Heart right ventricle (tissue), 16 donors: Measurements from ENCODE around the gene ERBB4. TPM values are rescaled to one million over a fixed set of nuclear protein-coding genes. Genes with fewer than 3 reads are reported as not detected.

Source experiments
- ATAC-seq, 8 donors: fragments of 200-7000 bp; cut with Tn5 transposase; one replicate each; pipeline ENCODE4 v1.9.1; 2020; ENCODE audit warnings: mild to moderate bottlenecking in 8 of 8, moderate library complexity in 8 of 8, moderate number of reproducible peaks in 1 of 8
- DNase-seq, 2 donors: peaks; one replicate each; pipeline ENCODE4 v3.0.0-alpha.2; 2020
- H3K27ac ChIP-seq, 10 donors: fragments of 200-600 bp; sonication (generic) in 2 of 10; one replicate each; pipeline versions ENCODE4 v1.5.0 to v1.8.0; 2020 to 2022; ENCODE audit warnings: mild to moderate bottlenecking in 3 of 10
- H3K27me3 ChIP-seq, 7 donors: fragments of 200-600 bp; one replicate each; pipeline ENCODE4 v1.8.0; 2021 to 2022; ENCODE audit warnings: mild to moderate bottlenecking in 2 of 7
- H3K36me3 ChIP-seq, 9 donors: fragments of 200-600 bp; sonication (generic) in 1 of 9; one replicate each; pipeline versions ENCODE4 v1.5.0 to v1.8.0; 2020 to 2022; ENCODE audit warnings: mild to moderate bottlenecking in 2 of 9
- H3K4me1 ChIP-seq, 9 donors: fragments of 200-600 bp; sonication (generic) in 1 of 9; one replicate each; pipeline versions ENCODE4 v1.5.0 to v1.8.0; 2020 to 2022; ENCODE audit warnings: mild to moderate bottlenecking in 4 of 9
- H3K4me3 ChIP-seq, 10 donors: fragments of 200-600 bp; sonication (generic) in 2 of 10; one replicate each; pipeline versions ENCODE4 v1.5.0 to v1.8.0; 2020 to 2022; ENCODE audit warnings: mild to moderate bottlenecking in 7 of 10, moderate library complexity in 2 of 10
- H3K9me3 ChIP-seq, 11 donors: fragments of 200-600 bp in 10 of 11; sonication (generic) in 2 of 11; one replicate each; pipeline versions ENCODE4 v1.5.0 to v1.8.0; 2013 to 2022; ENCODE audit warnings: mild to moderate bottlenecking in 2 of 11, control low read depth in 1 of 11, moderate library complexity in 1 of 11
- WGBS, 2 donors: extraction: QIAGEN DNeasy Blood & Tissue Kit; methylation state at CpG; one replicate each; pipeline ENCODE4 v1.1.7; 2013; ENCODE audit warnings: inconsistent platforms in 1 of 2; 5-methylcytosine and 5-hydroxymethylcytosine counted together
- intact Hi-C, 10 donors: fragments of 100-400 bp; cut with DNase I; formaldehyde crosslinking; loops; one replicate each; pipeline versions ENCODE4 v1.11.1 to v1.14.2; 2022
- polyA plus RNA-seq, 2 donors: library from polyadenylated mRNA; stranded (reverse); fragments of 200-250 nt; gene quantifications; one replicate each; pipeline ENCODE4 v1.2.3, GENCODE V29; 2013
- total RNA-seq, 10 donors: library from RNA; stranded (reverse); fragmentation: NEBNext Ultra II Directional in 3 of 10; extraction: Animal tissue kit (Norgen Biotek cat#: 25700) in 3 of 10; gene quantifications; one replicate each; pipeline versions ENCODE4 v1.2.1 to v1.2.4, GENCODE V29; 2021 to 2023
- TF ChIP-seq, protein P1 (sequence below), 9 donors: fragments of 200-600 bp; sonication (generic) in 2 of 9; IDR thresholded peaks; one replicate each; pipeline versions ENCODE4 v1.5.0 to v1.8.0; 2021 to 2022; ENCODE audit warnings: antibody characterized with exemption in 9 of 9, mild to moderate bottlenecking in 5 of 9, moderate library complexity in 1 of 9
- donor health status: Arrhythmogenic right ventricular cardiomyopathy.
- donor health status: ischemic (EF 13 %, LVEDD 7.1; RV severe dilation, severe dysfunction).
- donor health status: healthy with polysubstance abuse.
- donor health status: DM: no; HTN: yes; CAD: no.
- donor health status: DM: no; HTN: no; CAD: no.
- donor health status: ischemic (EF 25% LVEDD 6.9; RV normal size, moderate dysfunction).
- donor health status: ischemic (EF 25% LVEDD 5.7; RV mildly dilated, moderate dysfunction).
- donor health status: healthy.
- donor health status: DM: yes; HTN: yes; CAD: no.
- donor health status: Ischemic cardiomyopathy.
- donor health status: ischemic (EF 35%, LVEDD 5.7; RV mildly dilated, moderate dysfunction).
- donor health status: nonischemic (EF 11% LVEDD 7.7; RV severe dilation, severe dysfunction).
- donor health status: DM: yes; HTN: yes; CAD: no.
- donor health status: PGD.
- donor health status: ischemic (EF 29% LVEDD 5.4; RV normal size, mild dysfunction).
- donor health status: nonischemic (EF 23%, LVEDD 6.1; RV moderate dilation, normal function).

ERBB4 gene
- total and polyA plus RNA-seq, 12 donors, result 1.2 to 24.6 (median 16.1) TPM

DNA sequence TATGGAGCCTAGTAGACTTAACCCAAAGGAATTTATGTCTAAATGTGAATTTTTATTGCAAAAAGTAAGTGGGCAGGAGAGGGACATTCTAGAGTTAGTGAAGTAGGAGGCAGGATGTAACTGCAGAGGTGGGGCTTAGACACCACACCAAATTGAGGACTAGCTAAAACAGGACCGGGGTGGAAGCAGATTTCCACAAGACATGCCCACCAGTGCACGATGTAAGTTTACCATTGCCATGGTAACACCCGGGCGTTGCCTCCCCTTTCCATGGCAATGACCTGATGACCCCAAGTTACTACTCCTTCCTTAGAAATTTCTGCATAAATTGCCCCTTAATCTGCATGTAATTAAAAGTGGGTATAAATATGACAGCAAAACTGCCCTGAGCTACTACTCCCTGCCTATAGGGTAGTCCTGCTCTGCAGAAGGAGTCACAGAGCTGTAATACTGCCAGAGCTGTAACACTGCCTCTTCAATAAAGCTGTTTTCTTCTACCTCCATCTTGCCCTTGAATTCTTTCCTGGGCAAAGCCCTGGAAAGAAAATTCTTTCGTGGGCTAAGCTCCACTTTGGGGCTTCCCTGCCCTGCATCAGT is 509.7 kb downstream of the ERBB4 start:
- Histone ChIP-seq H3K9me3 (no peaks in the 10 kb centered on the region), H3K27me3 (no peaks in the 10 kb centered on the region), H3K27ac (no peak overlapping the region), H3K4me3 (no peak overlapping the region), H3K36me3 (no peaks in the 10 kb centered on the region), H3K4me1 (peaks cover 0 to 4% (median 0%) of the 10 kb centered on the region in 9 donors)
- TF ChIP-seq, protein P1, sequence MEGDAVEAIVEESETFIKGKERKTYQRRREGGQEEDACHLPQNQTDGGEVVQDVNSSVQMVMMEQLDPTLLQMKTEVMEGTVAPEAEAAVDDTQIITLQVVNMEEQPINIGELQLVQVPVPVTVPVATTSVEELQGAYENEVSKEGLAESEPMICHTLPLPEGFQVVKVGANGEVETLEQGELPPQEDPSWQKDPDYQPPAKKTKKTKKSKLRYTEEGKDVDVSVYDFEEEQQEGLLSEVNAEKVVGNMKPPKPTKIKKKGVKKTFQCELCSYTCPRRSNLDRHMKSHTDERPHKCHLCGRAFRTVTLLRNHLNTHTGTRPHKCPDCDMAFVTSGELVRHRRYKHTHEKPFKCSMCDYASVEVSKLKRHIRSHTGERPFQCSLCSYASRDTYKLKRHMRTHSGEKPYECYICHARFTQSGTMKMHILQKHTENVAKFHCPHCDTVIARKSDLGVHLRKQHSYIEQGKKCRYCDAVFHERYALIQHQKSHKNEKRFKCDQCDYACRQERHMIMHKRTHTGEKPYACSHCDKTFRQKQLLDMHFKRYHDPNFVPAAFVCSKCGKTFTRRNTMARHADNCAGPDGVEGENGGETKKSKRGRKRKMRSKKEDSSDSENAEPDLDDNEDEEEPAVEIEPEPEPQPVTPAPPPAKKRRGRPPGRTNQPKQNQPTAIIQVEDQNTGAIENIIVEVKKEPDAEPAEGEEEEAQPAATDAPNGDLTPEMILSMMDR (IDR thresholded peaks at IDR 0.05), result no peak
- no peak for ATAC-seq
- no peak for DNase-seq
- whole genome bisulfite sequencing, 2 donors, result 54 to 55% methylated on average over 5 of the region's 5 CpGs
- intact Hi-C loops, result no loop called here

DNA sequence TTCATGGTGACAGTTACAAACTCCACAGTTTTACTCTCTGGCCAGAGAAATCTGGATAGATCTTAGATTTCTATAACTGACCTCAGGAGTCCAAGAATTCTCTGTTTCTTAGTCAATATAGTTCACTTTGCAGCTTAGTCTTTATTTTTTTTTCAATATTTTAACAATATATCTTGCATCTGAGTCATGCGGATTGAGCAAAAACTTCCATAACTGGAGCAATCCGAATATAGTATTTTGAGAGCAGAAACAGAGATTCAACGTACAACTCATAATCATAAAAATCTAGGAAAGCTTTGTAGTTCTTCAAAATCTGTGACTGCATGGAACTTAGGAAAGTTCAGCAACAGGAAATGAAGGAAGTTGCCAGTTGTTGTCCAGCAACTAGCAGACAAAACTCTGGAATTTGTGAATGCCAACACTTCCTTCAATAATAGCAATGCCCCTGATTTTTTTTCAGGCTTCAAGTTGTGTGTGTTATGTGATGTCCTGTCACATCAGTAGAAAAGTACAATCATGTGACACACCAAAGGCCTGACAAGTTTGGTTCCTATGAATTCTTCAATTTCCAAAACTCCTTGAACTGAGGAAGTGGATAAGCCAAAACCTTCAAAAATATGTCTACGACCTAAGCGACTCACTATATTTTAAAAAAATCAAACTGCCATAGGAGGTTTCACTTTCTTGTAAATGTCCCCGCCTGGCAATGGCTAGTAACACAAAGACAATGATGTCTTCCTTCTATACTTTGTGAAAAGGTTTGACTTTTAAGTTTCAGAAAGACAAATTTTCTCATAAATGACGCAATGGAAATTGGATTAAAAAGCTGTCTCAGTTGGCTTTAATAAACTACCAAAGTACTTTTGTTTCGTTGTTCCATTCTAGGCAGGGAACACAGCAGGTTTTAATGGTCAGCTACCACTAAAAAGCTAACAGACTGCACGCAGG is 510.6 kb downstream of the ERBB4 start:
- peaks cover 0 to 4% (median 0%) of the 10 kb centered on the region in 9 donors for H3K4me1 ChIP-seq
- no peaks in the 10 kb centered on the region for H3K27me3 ChIP-seq
- DNase-seq (no peak), ATAC-seq (no peak)
- TF ChIP-seq, protein P1 (IDR thresholded peaks at IDR 0.05), result no peak
- no peak overlapping the region for H3K4me3 ChIP-seq
- no peak overlapping the region for H3K27ac ChIP-seq
- H3K36me3 ChIP-seq, result no peaks in the 10 kb centered on the region
- intact Hi-C loops, result no loop called here
- H3K9me3 ChIP-seq, result no peaks in the 10 kb centered on the region
- WGBS, 2 donors, result 73 to 76% methylated on average over 9 of the region's 9 CpGs

DNA sequence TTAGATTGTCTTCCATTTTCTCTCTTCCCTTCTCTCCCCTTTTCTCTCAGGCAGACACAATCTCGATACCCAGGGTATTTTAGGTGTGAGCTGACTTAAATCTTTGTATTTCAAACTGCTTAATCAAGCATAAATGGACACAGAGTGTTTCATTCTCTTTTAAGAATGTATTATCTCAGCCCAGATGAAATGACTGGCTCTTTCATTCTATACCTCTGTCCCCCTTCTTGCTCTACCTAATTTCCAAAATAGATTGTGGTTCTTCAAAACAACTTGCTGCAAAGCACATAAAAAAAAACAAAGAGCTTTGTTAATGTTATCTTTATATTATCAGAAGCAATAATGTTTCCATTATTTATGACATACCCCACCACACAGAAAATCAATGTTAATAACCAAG is 514.6 kb downstream of the ERBB4 start:
- ATAC-seq (no peak), DNase-seq (no peak)
- Histone ChIP-seq H3K4me3 (no peak overlapping the region), H3K36me3 (no peaks in the 10 kb centered on the region), H3K9me3 (peaks cover 0 to 4% (median 0%) of the 10 kb centered on the region in 11 donors), H3K27ac (no peak overlapping the region), H3K27me3 (no peaks in the 10 kb centered on the region), H3K4me1 (no peaks in the 10 kb centered on the region)
- TF ChIP-seq, protein P1 (IDR thresholded peaks at IDR 0.05), result no peak
- intact Hi-C loops, result no loop called here
- 68 to 73% methylated on average over 1 of the region's 1 CpG for WGBS, 2 donors

DNA sequence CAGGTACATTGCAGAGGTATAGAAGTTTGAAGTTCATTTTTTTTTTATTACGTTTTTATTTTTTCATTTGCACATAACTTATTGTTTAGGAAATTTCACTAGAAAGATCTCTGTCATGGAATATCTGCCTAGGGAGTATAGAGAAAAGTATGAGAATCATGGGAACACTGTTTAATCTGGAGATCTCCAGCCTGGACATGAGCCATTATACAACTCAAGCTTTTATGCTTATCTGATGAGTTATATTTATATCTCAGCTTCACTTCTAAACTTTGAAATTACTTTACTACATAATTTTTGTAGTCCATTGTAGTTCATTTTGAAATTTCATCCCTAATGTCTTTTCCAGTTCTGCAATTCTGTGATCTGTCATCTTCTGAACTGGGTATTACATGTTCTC is 515.6 kb downstream of the ERBB4 start:
- no peak overlapping the region for H3K4me3 ChIP-seq
- H3K36me3 ChIP-seq, result no peaks in the 10 kb centered on the region
- TF ChIP-seq, protein P1 (IDR thresholded peaks at IDR 0.05), result no peak
- WGBS, 2 donors, result 61 to 78% methylated on average over 1 of the region's 1 CpG
- peaks cover 0 to 4% (median 0%) of the 10 kb centered on the region in 11 donors for H3K9me3 ChIP-seq
- H3K27me3 ChIP-seq, result no peaks in the 10 kb centered on the region
- intact Hi-C loops, result no loop called here
- no peak for DNase-seq
- H3K27ac ChIP-seq, result no peak overlapping the region
- no peak for ATAC-seq
- H3K4me1 ChIP-seq, result no peaks in the 10 kb centered on the region
